ENCODE data around the gene TEKT5.
"Not testable (repeated sequence)": the region's sequence is repeated elsewhere in the genome, so short reads cannot be mapped to it uniquely, and the experiment has no call there.

The TEKT5 gene

DNA sequence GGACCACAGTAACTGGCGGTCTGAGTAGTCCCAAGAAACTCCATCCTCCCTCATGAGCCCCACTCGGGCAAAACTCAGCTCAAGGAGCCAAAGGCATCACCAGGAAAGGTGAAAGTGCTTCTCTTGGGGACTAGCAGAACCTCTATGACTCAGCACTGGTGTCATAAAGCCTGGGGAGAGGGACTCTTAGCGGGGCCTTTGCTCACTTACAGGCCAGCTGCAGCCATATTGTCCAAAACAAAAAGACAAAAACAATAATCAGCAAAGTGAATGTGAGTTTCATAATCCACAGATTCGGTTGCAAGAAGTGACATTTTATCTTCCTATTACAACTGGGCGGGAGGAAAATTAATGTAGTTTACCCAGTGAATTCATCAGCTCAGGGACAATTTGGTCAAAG is at the start of gene TEKT5:
TSS of gene TEKT5 (minus strand) at position 101 of the 400 bp plus-strand sequence. CDS start at position 44, 57 bp downstream.
- DNase-seq: no peak

- peak; percentile 100 for DNase-seq
Observed at GRCh38 chr16:10743610-10744369, 49.1 kb upstream of the TEKT5 start, which contains the start of gene NUBP1. Gene NUBP1, plus strand, starts transcription at chr16:10743842. Its CDS starts 22 bp downstream, at chr16:10743864.

DNA sequence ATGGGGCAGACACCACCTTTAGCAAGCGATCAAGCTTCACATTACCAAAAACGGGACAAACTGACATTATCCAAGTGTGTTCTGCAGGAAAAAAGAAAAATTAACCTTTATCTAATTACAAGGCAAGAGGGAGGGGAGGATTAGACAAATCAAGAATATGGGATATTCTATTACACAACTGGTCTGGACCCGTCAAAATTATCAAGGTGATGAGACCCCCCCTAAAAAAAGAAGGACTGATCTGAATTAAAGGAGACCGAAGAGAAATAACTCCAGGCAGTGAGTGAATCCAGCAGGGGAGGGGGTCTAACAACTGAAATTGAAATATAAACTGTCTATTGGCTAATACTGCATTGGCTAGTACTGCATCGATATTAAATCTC is 48.5 kb upstream of the TEKT5 start:
- DNase-seq: no peak

GRCh38 chr16:10741844-10742243 is 47.1 kb upstream of the TEKT5 start:
- no peak for DNase-seq

- not testable (repeated sequence) for DNase-seq
Observed at GRCh38 chr16:10741249-10741648, 46.5 kb upstream of the TEKT5 start.

DNA sequence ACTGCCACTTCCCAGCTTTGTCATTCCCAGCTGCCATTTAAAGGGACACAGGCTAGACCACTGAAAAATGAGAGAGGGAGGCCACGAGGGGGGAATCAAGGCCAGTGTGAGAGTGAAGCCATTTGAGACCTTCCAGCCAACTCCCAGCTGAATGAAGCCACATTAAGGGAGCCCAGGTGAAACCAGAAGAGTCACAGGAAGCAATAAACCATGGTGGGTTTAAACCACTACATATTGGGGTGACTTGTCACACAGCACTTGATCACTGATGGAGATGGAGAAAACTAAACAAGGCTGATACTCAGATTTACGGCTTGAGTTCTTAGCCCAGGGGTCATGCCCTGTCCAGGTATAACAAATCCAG is 46.1 kb upstream of the TEKT5 start:
- DNase-seq: no peak

DNA sequence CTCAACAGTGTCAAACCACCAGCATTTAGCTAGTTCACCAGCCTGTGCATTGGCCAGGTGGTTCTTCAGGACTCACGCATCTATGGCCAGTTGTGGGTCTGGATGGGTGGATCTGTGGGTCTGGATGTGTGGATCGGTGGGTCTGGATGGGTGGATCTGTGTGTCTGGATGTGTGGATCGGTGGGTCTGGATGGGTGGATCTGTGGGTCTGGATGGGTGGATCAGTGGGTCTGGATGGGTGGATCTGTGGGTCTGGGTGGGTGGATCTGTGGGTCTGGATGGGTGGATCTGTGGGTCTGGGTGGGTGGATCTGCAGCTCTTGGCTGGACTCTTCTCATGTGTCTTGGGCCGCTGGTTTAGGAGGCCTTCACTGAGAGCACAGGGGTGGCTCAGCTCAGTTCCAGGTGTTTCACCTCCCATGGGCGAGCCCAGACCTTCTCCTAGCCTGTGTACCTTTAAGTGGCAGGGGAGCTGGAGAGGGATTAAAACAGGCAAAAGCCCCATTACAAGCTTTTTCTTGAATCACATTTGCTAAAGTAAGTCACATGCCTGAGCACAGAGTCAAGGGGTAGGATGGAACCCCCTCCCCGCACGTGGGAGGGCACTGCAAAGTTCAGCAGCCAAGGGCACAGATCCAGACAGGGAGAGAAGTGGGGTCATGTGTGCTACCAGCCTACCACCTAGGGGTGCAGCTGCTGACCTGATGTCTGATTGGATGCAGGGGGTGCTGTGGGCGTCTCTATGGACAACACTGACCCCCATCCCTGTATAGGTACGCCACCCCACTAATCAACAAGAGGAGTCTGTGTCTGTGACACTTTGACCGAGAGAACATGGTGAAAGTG is 45.5 kb upstream of the TEKT5 start:
- no peak for DNase-seq

- DNase-seq: no peak
Observed at GRCh38 chr16:10738231-10739077, 43.7 kb upstream of the TEKT5 start.

GRCh38 chr16:10737068-10737625 is 42.4 kb upstream of the TEKT5 start:
- peak; percentile 52 for DNase-seq

- no peak for DNase-seq
Observed at GRCh38 chr16:10731790-10732189, 37.1 kb upstream of the TEKT5 start.

GRCh38 chr16:10729104-10730048 is 34.6 kb upstream of the TEKT5 start:
- no peak for DNase-seq

- DNase-seq: no peak
Observed at GRCh38 chr16:10728003-10728887, 33.5 kb upstream of the TEKT5 start.

- DNase-seq: no peak
Observed at GRCh38 chr16:10708969-10709368, 14.2 kb upstream of the TEKT5 start.

GRCh38 chr16:10699756-10700155 is 5.0 kb upstream of the TEKT5 start:
- no peak for DNase-seq

- DNase-seq: no peak
Observed at GRCh38 chr16:10694306-10694705, 424 bp downstream of the TEKT5 start.

- DNase-seq: no peak
Observed at GRCh38 chr16:10693889-10694288, 841 bp downstream of the TEKT5 start.

DNA sequence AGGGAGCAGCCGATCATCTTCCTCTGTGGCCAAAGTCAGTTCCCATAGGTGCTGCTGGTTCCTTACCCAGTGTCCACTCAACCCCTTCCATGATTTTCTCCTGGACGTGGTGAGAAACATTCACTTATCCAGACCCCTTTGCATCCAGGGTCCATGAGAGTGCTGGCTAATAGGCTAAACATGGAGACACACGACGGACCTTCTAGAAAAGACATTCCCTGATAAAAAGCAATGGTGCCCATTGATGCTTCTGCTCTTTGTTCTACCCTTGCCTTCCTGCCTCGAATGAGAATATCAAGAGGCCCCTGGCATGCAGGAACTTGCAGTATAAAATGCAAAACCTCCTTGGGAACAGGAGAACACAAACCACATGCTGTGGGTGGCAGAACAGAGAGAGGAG is 2.3 kb downstream of the TEKT5 start:
- no peak for DNase-seq

- no peak for DNase-seq
Observed at GRCh38 chr16:10688726-10689125, 6.0 kb downstream of the TEKT5 start.

- no peak for DNase-seq
Observed at GRCh38 chr16:10688291-10688690, 6.4 kb downstream of the TEKT5 start.

- DNase-seq: no peak
Observed at GRCh38 chr16:10685709-10686108, 9.0 kb downstream of the TEKT5 start.
